Measurements from ENCODE around the gene LCK. TPM values are rescaled to one million over a fixed set of nuclear protein-coding genes. Genes with fewer than 3 reads are reported as not detected.

LCK gene
- total and polyA plus RNA-seq, 9 of the 15 experiments (the other 6 are each of a cell fraction or from before 2014, with no cell fraction given), result 0.04 to 0.47 (median 0.13) TPM; not detected in 6

- TF ChIP-seq ZC3H4 (CRISPR knock-in tag; IDR thresholded peaks at IDR 0.05; ENCODE audit: borderline replicate concordance), result no peak
- no peak for TF ChIP-seq NR0B1 (IDR thresholded peaks at IDR 0.05; ENCODE audit: partially characterized antibody)
- no peak for TF ChIP-seq SREBF2 (CRISPR knock-in tag; IDR thresholded peaks at IDR 0.05)
- TF ChIP-seq NFYB (IDR thresholded peaks at IDR 0.05; ENCODE audit: extremely low read depth, insufficient read length), result no peak
- no peak for TF ChIP-seq ZNF316 (IDR thresholded peaks at IDR 0.05)
- no peak for TF ChIP-seq MCM2 (IDR thresholded peaks at IDR 0.05; ENCODE audit: low read depth)
- TF ChIP-seq ZNF384 (IDR thresholded peaks at IDR 0.05; ENCODE audit: low read depth, low read length), result no peak
- no peak for TF ChIP-seq TRIM24 (IDR thresholded peaks at IDR 0.05)
- TF ChIP-seq HDAC1 (IDR thresholded peaks at IDR 0.05), result no peak
- TF ChIP-seq JUNB (CRISPR knock-in tag; conservative IDR thresholded peaks at IDR 0.05), result no peak
- TF ChIP-seq PPARD (CRISPR knock-in tag; IDR thresholded peaks at IDR 0.05), result no peak
- TF ChIP-seq BCLAF1 (IDR thresholded peaks at IDR 0.05; ENCODE audit: borderline replicate concordance in 1 of 2, control insufficient read depth in 1 of 2, low read depth in 2 of 2, low read length in 1 of 2), result no peak
- no peak for TF ChIP-seq RBM14 (IDR thresholded peaks at IDR 0.05; ENCODE audit: borderline replicate concordance, insufficient read depth, low read depth, low read length)
- TF ChIP-seq GTF2A2 (tag; IDR thresholded peaks at IDR 0.05), result no peak
- TF ChIP-seq ZFPM2 (CRISPR knock-in tag; IDR thresholded peaks at IDR 0.05), result no peak
- no peak for TF ChIP-seq ID3 (CRISPR knock-in tag; IDR thresholded peaks at IDR 0.05)
- TF ChIP-seq ID3 (tag; IDR thresholded peaks at IDR 0.05), result no peak
- no peak for TF ChIP-seq SIN3A (IDR thresholded peaks at IDR 0.05; ENCODE audit: borderline replicate concordance in 2 of 2, control insufficient read depth in 1 of 2, low read depth in 2 of 2, low read length in 2 of 2)
- TF ChIP-seq DEAF1 (CRISPR knock-in tag; IDR thresholded peaks at IDR 0.05), result peak; percentile 72
- no peak for TF ChIP-seq ZNF644 (tag; IDR thresholded peaks at IDR 0.05; ENCODE audit: low read depth)
- TF ChIP-seq TBP (optimal IDR thresholded peaks at IDR 0.05; ENCODE audit: low read depth, low read length), result peak; percentile 25
- no peak for TF ChIP-seq SIRT6 (IDR thresholded peaks at IDR 0.05; ENCODE audit: low read depth, low read length)
Observed at GRCh38 chr1:32215629-32216480, 35.2 kb upstream of the LCK start (continued).

Data from K562 (cell line).